HepG2 (cell line): Measurements from ENCODE around the gene SFXN5. TPM values are rescaled to one million over a fixed set of nuclear protein-coding genes. Genes with fewer than 3 reads are reported as not detected.

Source experiments
- ARNTL ChIP-seq: sonication (generic); formaldehyde crosslinking; IDR thresholded peaks from 2 replicates; pipeline ENCODE4 v1.4.0; 2020; ENCODE audit warnings: mild to moderate bottlenecking, missing genetic modification reagents
- BORCS8-MEF2B ChIP-seq: sonication (generic); formaldehyde crosslinking; IDR thresholded peaks from 2 replicates; pipeline ENCODE4 v1.8.0; 2022; ENCODE audit warnings: mild to moderate bottlenecking, missing genetic modification reagents
- GLI4 ChIP-seq: sonication (generic); formaldehyde crosslinking; IDR thresholded peaks from 2 replicates; pipeline ENCODE4 v1.5.1; 2020; ENCODE audit warnings: missing genetic modification reagents, mild to moderate bottlenecking, moderate library complexity, borderline replicate concordance
- HINFP ChIP-seq: sonication (generic); formaldehyde crosslinking; IDR thresholded peaks from 2 replicates; pipeline ENCODE4 v1.4.0; 2020; ENCODE audit warnings: low read depth, mild to moderate bottlenecking, missing genetic modification reagents
- HMG20A ChIP-seq: IDR thresholded peaks from 2 replicates; pipeline ENCODE4 v1.6.1; 2016; ENCODE audit warnings: borderline replicate concordance
- MED8 ChIP-seq: sonication (generic); formaldehyde crosslinking; IDR thresholded peaks from 2 replicates; pipeline ENCODE4 v1.8.1; 2023; ENCODE audit warnings: mild to moderate bottlenecking, missing genetic modification reagents; ENCODE audit not compliant: insufficient replicate concordance
- NRL ChIP-seq: sonication (generic); formaldehyde crosslinking; IDR thresholded peaks from 2 replicates; pipeline ENCODE4 v1.5.0; 2020; ENCODE audit warnings: missing genetic modification reagents, mild to moderate bottlenecking, moderate library complexity, borderline replicate concordance
- SP4 ChIP-seq: sonication (generic); formaldehyde crosslinking; IDR thresholded peaks from 2 replicates; pipeline ENCODE4 v1.8.1; 2023; ENCODE audit warnings: mild to moderate bottlenecking, missing genetic modification reagents
- TOE1 ChIP-seq: sonication (generic); formaldehyde crosslinking; IDR thresholded peaks from 2 replicates; pipeline ENCODE4 v1.4.0; 2020; ENCODE audit warnings: mild to moderate bottlenecking, missing genetic modification reagents
- U2AF1 ChIP-seq: fragments of 200-400 bp; formaldehyde crosslinking; optimal IDR thresholded peaks from 2 replicates; pipeline ENCODE3; 2017; ENCODE audit warnings: mild to moderate bottlenecking, low read depth, low read length
- XBP1 ChIP-seq: sonication (generic); formaldehyde crosslinking; IDR thresholded peaks from 2 replicates; pipeline ENCODE4 v1.5.0; 2020; ENCODE audit warnings: missing genetic modification reagents
- ZNF143 ChIP-seq: sonication (generic); formaldehyde crosslinking; IDR thresholded peaks from 2 replicates; pipeline ENCODE4 v1.4.0; 2020; ENCODE audit warnings: missing genetic modification reagents
- ZNF225 ChIP-seq: sonication (generic); formaldehyde crosslinking; IDR thresholded peaks from 2 replicates; pipeline ENCODE4 v1.4.0; 2020; ENCODE audit warnings: mild to moderate bottlenecking, missing genetic modification reagents
- ZNF329 ChIP-seq: sonication (generic); formaldehyde crosslinking; IDR thresholded peaks from 2 replicates; pipeline ENCODE4 v1.9.0; 2021; ENCODE audit warnings: low read depth, mild to moderate bottlenecking, missing genetic modification reagents
- ZNF549 ChIP-seq: sonication (generic); formaldehyde crosslinking; IDR thresholded peaks from 2 replicates; pipeline ENCODE4 v1.5.0; 2020; ENCODE audit warnings: missing genetic modification reagents
- ZNF563 ChIP-seq: sonication (generic); formaldehyde crosslinking; IDR thresholded peaks from 2 replicates; pipeline ENCODE4 v1.8.0; 2022; ENCODE audit warnings: mild to moderate bottlenecking, moderate library complexity, missing genetic modification reagents
- ZNF570 ChIP-seq: sonication (generic); formaldehyde crosslinking; IDR thresholded peaks from 2 replicates; pipeline ENCODE4 v1.4.0; 2020; ENCODE audit warnings: mild to moderate bottlenecking, missing genetic modification reagents, borderline replicate concordance
- ZNF644 ChIP-seq: IDR thresholded peaks from 2 replicates; pipeline ENCODE4 v1.6.1; 2016; ENCODE audit warnings: low read depth
- ZNF746 ChIP-seq: sonication (generic); formaldehyde crosslinking; IDR thresholded peaks from 2 replicates; pipeline ENCODE4 v1.8.0; 2022; ENCODE audit warnings: mild to moderate bottlenecking, missing genetic modification reagents
- ZNF883 ChIP-seq: sonication (generic); formaldehyde crosslinking; IDR thresholded peaks from 2 replicates; pipeline ENCODE4 v1.5.1; 2020; ENCODE audit warnings: mild to moderate bottlenecking, missing genetic modification reagents; ENCODE audit errors: not compliant biosample characterization
- polyA plus RNA-seq, 8 experiments: library from polyadenylated mRNA; depleted of rRNA in 3 of 8; stranded (reverse) in 7 of 8; unstranded in 1 of 8; fragments of >200 nt; fragmentation: Illumina TruSeq in 4 of 8; extraction: Trizol in 4 of 8; gene quantifications; 2 replicates each; pipeline versions ENCODE4 v1.2.1 to v1.2.3, GENCODE V29; 2011 to 2016; ENCODE audit warnings: low read depth in 4 of 8, missing spikeins in 1 of 8, mixed read lengths in 1 of 8; ENCODE audit not compliant: insufficient read depth in 1 of 8
- total RNA-seq, 5 experiments: library from RNA; depleted of rRNA; stranded (reverse); fragments of >200 nt; fragmentation: Illumina TruSeq; extraction: Trizol; gene quantifications; 2 replicates each; pipeline ENCODE4 v1.2.3, GENCODE V29; 2016; ENCODE audit warnings: low read depth in 1 of 5
- TF ChIP-seq, protein P1 (sequence below): sonication (generic); formaldehyde crosslinking; IDR thresholded peaks from 2 replicates; pipeline ENCODE4 v1.8.1; 2023; ENCODE audit warnings: mild to moderate bottlenecking, missing genetic modification reagents, borderline replicate concordance
- TF ChIP-seq, protein P2 (sequence below): fragments of 450-650 bp; IDR thresholded peaks from 2 replicates; pipeline ENCODE4 v1.6.1; 2017; ENCODE audit warnings: mild to moderate bottlenecking
- TF ChIP-seq, protein P3 (sequence below): sonication (generic); formaldehyde crosslinking; IDR thresholded peaks from 2 replicates; pipeline ENCODE4 v1.5.0; 2020; ENCODE audit warnings: mild to moderate bottlenecking, missing genetic modification reagents, moderate library complexity

The SFXN5 gene
- total and polyA plus RNA-seq, 2 of the 13 experiments (the other 11 are each of a cell fraction or from before 2014, with no cell fraction given): 34.9 to 37.4 TPM

- TF ChIP-seq XBP1 (CRISPR knock-in tag) (no peak), ZNF225 (peak; percentile 74; the same call in 1 of the 2 replicates), ZNF143 (0 out of 2 replicates have a peak, but pooled peaks have one; percentile 16), ZNF644 (CRISPR knock-in tag) (no peak), ARNTL (CRISPR knock-in tag) (no peak), HMG20A (0 out of 2 replicates have a peak, but pooled peaks have one; percentile 12), HINFP (CRISPR knock-in tag) (0 out of 2 replicates have a peak, but pooled peaks have one; percentile 58), ZNF883 (CRISPR knock-in tag) (peak; percentile 97), GLI4 (CRISPR knock-in tag) (peak; percentile 89; the same call in 1 of the 2 replicates), MED8 (CRISPR knock-in tag) (no peak), ZNF329 (no peak), ZNF746 (CRISPR knock-in tag) (peak; percentile 67; the same call in 1 of the 2 replicates), NRL (CRISPR knock-in tag) (0 out of 2 replicates have a peak, but pooled peaks have one; percentile 37), BORCS8-MEF2B (peak; percentile 96), SP4 (CRISPR knock-in tag) (peak; percentile 57; the same call in 1 of the 2 replicates), ZNF563 (CRISPR knock-in tag) (peak; percentile 99), ZNF570 (peak; percentile 90; the same call in 1 of the 2 replicates), ZNF549 (CRISPR knock-in tag) (0 out of 2 replicates have a peak, but pooled peaks have one; percentile 26), U2AF1 (peak; percentile 16), TOE1 (CRISPR knock-in tag) (no peak)
- TF ChIP-seq, protein P1, sequence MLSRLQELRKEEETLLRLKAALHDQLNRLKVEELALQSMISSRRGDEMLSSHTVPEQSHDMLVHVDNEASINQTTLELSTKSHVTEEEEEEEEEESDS (CRISPR knock-in tag): peak; percentile 60; the same call in 1 of the 2 replicates
- TF ChIP-seq, protein P2, sequence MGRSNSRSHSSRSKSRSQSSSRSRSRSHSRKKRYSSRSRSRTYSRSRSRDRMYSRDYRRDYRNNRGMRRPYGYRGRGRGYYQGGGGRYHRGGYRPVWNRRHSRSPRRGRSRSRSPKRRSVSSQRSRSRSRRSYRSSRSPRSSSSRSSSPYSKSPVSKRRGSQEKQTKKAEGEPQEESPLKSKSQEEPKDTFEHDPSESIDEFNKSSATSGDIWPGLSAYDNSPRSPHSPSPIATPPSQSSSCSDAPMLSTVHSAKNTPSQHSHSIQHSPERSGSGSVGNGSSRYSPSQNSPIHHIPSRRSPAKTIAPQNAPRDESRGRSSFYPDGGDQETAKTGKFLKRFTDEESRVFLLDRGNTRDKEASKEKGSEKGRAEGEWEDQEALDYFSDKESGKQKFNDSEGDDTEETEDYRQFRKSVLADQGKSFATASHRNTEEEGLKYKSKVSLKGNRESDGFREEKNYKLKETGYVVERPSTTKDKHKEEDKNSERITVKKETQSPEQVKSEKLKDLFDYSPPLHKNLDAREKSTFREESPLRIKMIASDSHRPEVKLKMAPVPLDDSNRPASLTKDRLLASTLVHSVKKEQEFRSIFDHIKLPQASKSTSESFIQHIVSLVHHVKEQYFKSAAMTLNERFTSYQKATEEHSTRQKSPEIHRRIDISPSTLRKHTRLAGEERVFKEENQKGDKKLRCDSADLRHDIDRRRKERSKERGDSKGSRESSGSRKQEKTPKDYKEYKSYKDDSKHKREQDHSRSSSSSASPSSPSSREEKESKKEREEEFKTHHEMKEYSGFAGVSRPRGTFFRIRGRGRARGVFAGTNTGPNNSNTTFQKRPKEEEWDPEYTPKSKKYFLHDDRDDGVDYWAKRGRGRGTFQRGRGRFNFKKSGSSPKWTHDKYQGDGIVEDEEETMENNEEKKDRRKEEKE: no peak
- TF ChIP-seq, protein P3, sequence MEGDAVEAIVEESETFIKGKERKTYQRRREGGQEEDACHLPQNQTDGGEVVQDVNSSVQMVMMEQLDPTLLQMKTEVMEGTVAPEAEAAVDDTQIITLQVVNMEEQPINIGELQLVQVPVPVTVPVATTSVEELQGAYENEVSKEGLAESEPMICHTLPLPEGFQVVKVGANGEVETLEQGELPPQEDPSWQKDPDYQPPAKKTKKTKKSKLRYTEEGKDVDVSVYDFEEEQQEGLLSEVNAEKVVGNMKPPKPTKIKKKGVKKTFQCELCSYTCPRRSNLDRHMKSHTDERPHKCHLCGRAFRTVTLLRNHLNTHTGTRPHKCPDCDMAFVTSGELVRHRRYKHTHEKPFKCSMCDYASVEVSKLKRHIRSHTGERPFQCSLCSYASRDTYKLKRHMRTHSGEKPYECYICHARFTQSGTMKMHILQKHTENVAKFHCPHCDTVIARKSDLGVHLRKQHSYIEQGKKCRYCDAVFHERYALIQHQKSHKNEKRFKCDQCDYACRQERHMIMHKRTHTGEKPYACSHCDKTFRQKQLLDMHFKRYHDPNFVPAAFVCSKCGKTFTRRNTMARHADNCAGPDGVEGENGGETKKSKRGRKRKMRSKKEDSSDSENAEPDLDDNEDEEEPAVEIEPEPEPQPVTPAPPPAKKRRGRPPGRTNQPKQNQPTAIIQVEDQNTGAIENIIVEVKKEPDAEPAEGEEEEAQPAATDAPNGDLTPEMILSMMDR (CRISPR knock-in tag): peak; percentile 30; the same call in 1 of the 2 replicates
These were observed 40.8 kb upstream of the SFXN5 start (continued) for GRCh38 chr2:73112026-73112912.
